AG08395 (cell line): ENCODE results near the gene TRAPPC4.
"Not testable (repeated sequence)": the region's sequence is repeated elsewhere in the genome, so short reads cannot be mapped to it uniquely, and the experiment has no call there.

Experiments used
- DNase-seq: peaks from one replicate; pipeline ENCODE4 v3.0.0; 2012; ENCODE audit warnings: mixed read lengths, low spot score

TRAPPC4 gene

DNA sequence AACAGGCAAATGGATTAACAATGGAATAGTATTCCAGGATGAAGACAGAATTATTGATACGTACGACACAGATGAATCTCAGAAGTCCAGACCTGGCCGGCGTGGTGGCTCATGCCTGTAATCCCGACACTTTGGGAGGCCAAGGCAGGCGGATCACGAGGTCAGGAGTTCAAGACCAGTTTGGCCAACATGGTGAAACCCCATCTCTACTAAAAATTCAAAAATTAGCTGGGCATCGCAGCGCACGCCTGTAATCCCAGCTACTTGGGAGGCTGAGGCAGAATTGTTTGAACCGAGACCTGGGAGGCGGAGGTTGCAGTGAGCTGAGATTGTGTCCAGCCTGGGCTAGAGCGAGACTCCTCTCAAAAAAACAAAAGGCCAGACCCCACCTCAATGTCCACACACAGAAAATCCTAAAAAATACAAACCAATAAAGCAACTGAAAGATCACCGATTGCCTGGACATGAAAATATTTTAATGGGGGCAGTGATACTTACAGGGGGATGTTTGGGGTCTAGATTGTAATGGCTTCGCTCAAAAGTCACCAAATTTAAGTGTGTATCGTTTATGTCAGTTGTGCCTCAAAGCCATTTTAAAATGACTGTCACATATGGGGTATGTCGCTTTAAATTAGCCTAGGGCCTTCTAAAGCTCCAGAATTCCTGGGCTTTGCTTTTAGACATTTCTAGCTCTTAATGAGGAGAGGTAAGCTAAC, 4.2 kb upstream of the TRAPPC4 start:
- no peak for DNase-seq

GRCh38 chr11:119015054-119015611, 3.4 kb upstream of the TRAPPC4 start:
- no peak for DNase-seq

DNA sequence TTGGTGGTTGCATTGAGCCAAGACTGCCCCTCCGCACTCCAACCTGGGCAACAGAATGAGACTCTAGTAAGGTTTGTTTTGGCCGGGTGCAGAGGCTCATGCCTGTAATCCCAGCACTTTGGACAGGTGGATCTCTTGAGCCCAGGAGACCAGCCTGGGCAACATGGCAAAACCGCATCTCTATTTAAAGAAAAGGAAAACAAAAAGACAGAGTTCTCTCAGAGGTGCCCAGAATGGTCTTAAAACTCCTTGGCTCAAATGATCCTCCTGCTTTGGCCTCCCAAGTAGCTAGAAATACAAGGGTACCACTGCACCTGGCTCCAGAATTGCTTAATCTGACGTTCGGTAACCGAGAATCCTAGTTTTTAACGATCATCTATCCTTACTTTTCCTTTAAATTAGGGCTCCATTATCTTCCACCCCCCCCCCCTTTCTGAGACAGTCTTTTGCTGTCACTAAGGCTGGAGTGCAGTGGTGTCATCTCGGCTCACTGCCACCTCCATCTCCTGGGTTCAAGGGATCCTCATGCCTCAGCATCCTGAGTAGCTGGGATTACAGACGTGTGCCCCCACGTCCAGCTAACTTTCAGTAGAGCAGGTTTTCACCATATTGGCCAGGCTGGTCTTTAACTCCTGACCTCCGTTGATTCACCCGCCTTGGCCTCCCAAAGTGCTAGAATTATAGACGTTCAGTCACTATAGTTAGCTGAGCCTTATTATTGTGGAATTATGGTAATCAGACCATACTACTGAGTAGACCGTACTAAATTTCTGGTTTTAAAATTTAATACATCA, 2.2 kb upstream of the TRAPPC4 start:
- no peak for DNase-seq

DNA sequence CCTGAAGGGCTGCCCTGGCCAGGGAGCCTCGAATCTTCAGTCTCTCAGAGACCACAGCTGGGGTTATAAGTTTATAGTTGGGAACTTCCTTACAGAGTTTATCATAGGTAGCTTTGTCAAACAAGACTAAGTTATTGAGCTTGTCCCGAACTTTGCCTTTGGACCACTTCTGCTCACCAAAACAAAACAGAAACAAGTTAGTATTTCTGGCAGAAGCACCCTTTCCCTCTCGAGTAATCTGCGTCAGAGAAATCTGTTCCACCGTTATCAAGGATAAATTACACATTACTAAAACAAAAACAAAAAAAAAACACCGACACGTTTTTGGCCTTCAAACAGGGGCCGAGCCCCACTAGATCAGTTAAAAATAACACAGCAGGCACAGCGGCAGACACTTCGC, 1.2 kb upstream of the TRAPPC4 start:
- not testable (repeated sequence) for DNase-seq

GRCh38 chr11:119019996-119020395, 1.4 kb downstream of the TRAPPC4 start:
- DNase-seq: no peak

- no peak for DNase-seq
Observed at GRCh38 chr11:119021631-119022030, 3.1 kb downstream of the TRAPPC4 start.

- no peak for DNase-seq
Observed at GRCh38 chr11:119023741-119024140, 5.2 kb downstream of the TRAPPC4 start.

DNA sequence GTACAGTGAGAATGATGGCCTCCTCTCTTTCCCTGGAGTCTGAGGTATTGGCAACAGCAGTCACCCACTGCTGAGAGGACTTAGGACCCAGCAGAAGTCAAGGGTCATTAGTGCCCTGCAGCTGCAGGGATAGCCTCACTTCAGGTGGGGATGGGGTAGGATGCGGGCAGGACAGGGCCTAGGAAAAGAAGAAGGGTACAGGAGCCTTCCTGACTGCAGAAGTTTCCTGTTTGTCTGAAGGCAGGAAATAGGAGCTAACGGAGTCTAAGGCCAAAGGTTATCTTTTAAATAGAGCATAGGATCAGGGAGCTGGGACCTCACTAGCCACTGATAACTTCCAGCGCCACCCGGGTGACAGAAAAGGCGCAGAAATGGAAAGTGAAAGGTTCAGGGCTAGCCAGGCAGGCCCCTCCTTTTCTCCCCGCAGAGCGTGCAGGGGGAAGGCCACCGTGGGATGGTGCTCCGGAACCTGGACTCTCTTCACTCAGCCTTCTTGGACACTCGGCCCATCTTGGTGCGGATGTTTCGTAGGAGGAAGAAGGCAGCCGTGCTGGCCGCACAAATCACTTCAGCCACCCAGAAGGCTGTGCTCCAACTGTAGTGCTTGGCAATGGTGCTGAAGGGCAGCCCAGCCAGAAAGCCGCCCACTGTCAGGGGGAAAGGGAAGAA, 6.0 kb downstream of the TRAPPC4 start:
- DNase-seq: no peak

- DNase-seq: no peak
Observed at GRCh38 chr11:119025099-119025473, 6.5 kb downstream of the TRAPPC4 start.

DNA sequence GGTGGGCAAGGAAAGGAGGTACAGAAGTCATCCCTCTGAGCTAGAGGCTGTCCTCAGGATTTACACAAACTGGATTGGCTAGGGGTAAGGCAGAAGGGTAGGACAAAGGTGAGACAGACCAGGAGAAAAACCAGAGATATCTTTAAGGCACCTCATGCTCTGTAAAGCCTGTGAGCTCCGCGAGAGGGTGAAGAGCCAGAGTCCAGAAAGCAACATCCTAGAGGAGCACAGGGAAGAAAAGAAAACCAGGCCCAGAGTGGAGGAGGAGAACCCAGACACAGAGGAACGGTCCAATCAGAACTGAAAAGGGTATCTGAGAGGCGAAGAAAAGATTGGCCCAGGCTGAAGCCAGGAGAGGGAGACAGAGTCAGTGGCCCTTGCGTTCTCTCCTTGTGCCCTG, 7.0 kb downstream of the TRAPPC4 start:
- DNase-seq: no peak

- no peak for DNase-seq
Observed at GRCh38 chr11:119025978-119026766, 7.6 kb downstream of the TRAPPC4 start.

- no peak for DNase-seq
Observed at GRCh38 chr11:119026970-119027369, 8.4 kb downstream of the TRAPPC4 start.

GRCh38 chr11:119027561-119028345, 9.2 kb downstream of the TRAPPC4 start:
- DNase-seq: no peak

DNA sequence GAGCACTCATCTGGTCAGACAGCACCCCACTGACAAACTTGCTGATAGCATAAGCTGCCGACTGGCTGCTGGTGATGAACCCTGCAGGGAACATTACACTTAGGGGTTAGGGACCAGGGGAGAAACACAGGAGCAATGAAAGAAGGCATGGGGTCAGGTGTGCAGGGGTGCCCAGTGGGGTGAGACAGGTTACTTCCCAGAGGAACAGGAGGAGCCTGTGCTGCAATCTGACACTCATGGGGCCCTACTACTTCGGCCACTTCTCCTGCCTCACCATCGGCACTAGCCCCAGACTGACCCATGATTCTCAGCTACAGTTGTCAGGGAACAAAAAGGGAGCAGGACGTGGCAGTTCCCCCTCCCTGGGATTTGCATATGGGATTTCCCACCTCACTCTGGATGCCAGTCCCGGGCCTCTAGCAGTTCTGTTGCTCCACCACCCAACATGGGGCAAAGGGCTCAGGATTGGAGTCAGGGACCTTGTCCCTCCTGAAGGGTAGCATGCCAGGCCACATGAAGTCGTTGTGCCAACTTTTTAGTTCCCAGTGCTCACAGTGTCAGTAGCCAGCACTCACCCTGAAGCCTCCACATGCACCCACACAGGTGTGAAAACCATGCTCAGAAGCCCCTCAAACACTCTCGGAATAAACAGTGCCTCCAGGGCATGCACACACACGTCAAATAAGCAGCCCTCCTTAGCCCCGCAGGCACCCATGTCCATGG, 9.9 kb downstream of the TRAPPC4 start:
- no peak for DNase-seq

- DNase-seq: no peak
Observed at GRCh38 chr11:119029069-119029339, 10.4 kb downstream of the TRAPPC4 start.

DNA sequence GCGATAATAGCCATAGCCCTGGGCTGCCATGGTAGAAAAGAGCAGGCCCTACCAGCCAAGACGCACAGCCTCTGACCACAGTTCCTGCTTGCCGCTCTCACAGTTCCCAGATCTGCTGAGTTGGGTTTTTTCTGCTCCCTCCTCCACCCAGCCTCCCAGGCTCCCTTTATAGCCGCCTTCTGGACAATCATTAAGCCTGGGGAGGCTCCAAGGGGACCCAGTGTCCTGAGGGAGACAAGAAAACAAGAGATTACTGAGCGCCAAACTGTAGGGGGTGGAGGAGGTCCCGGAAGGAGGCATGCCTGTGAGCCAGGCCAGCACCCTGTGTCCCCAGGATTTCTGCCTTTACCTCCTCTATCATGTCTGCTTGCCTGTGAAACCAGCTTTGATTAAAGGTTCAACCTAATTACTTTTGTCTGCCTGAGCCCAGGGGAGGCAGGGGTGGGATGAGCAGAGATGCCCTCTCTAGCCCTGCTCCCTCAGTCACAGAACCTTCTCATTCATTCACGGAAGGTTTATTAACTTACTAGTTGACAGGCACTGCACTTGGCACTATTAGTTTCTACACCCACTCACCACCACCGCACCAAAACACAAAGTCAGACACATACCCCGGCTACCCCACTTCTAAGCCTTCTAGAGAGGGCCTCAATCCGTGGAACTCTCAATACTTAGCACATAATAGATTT, 10.9 kb downstream of the TRAPPC4 start:
- DNase-seq: no peak

- DNase-seq: no peak
Observed at GRCh38 chr11:119030029-119030328, 11.4 kb downstream of the TRAPPC4 start.

DNA sequence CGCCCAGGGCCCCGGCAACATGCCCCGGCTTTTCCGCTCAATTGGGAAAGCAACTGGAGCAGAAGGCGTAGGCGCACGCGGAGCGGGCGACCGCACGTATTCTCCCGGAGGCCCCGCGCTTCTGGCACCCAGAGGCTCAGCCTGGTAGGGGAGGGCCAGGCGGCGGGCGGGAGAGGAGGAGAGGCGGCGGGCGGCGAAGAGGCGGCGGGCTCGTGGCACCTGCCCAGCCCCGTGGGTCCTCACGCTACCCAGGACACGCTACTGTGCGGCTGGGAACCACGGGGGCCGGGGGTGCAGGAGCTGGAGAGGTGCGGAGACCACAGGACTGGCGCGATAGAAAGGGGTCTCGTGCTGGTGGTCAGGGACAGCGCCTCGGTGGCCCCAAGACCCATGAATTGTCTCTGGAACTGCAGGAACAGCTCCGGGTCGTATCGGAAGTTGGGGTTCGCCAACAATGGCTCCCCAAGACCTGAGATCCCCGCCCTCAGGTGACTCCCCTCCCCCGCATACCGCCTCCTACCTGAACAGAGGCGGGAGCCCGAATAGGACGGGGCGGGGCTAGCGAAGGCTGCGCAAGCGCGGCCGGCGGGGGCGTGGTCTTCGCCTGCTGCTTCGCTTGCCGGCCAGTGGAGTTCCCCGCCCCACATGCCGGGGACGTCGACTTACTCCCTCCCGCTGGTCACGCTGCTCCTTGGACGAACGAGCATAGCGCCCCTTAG, 11.9 kb downstream of the TRAPPC4 start, which contains the start of gene SLC37A4:
TSS of gene SLC37A4 (minus strand) at position 549 of the 719 bp plus-strand sequence.
- DNase-seq: peak; percentile 99

DNA sequence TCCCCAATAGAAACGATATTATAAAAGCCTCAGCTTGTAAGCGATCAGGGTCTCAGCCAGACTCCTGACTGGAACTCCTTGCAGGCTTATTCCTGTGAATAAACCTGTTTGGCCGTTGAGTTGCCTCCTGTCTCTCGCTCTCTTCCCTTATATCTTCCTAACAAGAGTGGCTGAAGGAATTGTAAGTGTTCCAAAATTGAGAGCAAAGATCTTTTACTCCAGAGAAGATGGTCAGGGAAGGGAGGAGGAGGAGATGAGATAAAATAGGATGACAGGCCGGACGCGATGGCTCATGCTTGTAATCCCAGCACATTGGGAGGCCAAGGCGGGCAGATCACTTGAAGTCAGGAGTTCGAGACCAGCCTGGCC, 13.3 kb downstream of the TRAPPC4 start:
- no peak for DNase-seq

DNA sequence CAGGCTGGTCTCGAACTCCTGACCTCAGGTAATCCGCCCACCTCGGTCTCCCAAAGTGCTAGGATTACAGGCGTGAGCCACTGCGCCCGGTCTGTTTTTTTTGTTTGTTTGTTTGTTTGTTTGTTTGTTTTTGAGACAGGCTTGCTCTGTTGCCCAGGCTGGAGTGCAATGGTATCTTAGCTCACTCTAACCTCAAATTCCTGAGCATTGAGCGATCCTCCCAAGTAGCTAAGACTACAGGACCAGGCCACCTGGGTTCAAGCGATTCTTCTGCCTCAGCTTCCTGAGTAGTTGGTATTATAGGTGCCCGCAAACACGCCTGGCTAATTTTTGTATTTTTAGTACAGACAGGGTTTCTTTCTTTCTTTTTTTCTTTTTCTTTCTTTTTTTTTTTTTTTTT, 14.9 kb downstream of the TRAPPC4 start:
- DNase-seq: not testable (repeated sequence)
